Thyroid gland (tissue), 4 donors: Measurements from ENCODE around the gene TCHHL1.

Experiments used
- CTCF ChIP-seq, 6 experiments: fragments of 200-600 bp in 3 of 6; fragments of 450-650 bp in 3 of 6; sonication (generic) in 3 of 6; IDR thresholded peaks; one replicate each; pipeline ENCODE4 v1.5.1; 2016 to 2019; ENCODE audit warnings: antibody characterized with exemption in 6 of 6, mild to moderate bottlenecking in 2 of 6, inconsistent platforms in 1 of 6, moderate library complexity in 1 of 6
- POLR2A ChIP-seq, 2 donors: fragments of 450-650 bp; IDR thresholded peaks; one replicate each; pipeline ENCODE4 v1.6.1; 2017; ENCODE audit warnings: antibody characterized with exemption in 2 of 2, mild to moderate bottlenecking in 2 of 2, moderate library complexity in 1 of 2

GRCh38 chr1:152072311-152072710 lies 16.6 kb downstream of the TCHHL1 start:
- no peak for TF ChIP-seq CTCF (IDR thresholded peaks at IDR 0.05)
- no peak for TF ChIP-seq POLR2A (IDR thresholded peaks at IDR 0.05)
